ENCODE data around the gene EGLN3. TPM values are rescaled to one million over a fixed set of nuclear protein-coding genes. Genes with fewer than 3 reads are reported as not detected.
"Not testable (repeated sequence)": the region's sequence is repeated elsewhere in the genome, so short reads cannot be mapped to it uniquely, and the experiment has no call there.

EGLN3 gene
- total RNA-seq, 1 experiment from 2014 or later = 3.6 TPM

DNA sequence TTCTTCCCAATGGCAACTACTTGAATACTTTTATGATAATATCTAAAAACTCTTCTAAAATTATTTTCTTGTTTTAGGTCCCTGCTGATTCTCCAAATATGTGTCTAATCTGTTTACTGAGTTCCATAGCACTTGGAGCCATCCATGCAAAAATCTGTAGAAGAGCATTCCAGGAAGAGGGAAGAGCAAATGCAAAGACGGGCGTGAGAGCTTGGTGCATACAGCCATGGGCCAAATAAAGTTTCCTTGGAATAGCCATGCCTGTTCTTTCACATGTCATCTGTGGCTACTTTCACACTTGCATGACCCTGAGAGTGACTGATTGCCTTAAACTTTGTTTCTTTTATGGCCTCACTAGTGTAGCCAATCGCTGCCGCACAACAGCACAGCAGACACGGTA lies 13.0 kb upstream of the EGLN3 start:
- Histone ChIP-seq H3K27ac (ENCODE audit: low read length) (no peak overlapping the region), H3K36me3 (ENCODE audit: control insufficient read depth, insufficient read depth, low read length) (no peaks in the 10 kb centered on the region), H3K27me3 (ENCODE audit: control insufficient read depth, insufficient read depth, low read length) (no peaks in the 10 kb centered on the region), H3K9me3 (ENCODE audit: control insufficient read depth, insufficient read depth, low read depth, low read length) (no peaks in the 10 kb centered on the region), H3K4me3 (ENCODE audit: low read depth in 2 of 2, low read length in 2 of 2) (no peak overlapping the region), H3K4me1 (ENCODE audit: control insufficient read depth, insufficient read depth, low read length) (no peaks in the 10 kb centered on the region)
- CTCF ChIA-PET = no interaction called here
- ATAC-seq = no peak
- no peak for TF ChIP-seq CTCF (IDR thresholded peaks at IDR 0.05)
- no peak for TF ChIP-seq POLR2AphosphoS5 (IDR thresholded peaks at IDR 0.05; ENCODE audit: low read depth, low read length)
- TF ChIP-seq SIN3A (IDR thresholded peaks at IDR 0.05; ENCODE audit: borderline replicate concordance, insufficient read depth, low read depth, low read length) = no peak
- no peak for TF ChIP-seq TCF7L2 (IDR thresholded peaks at IDR 0.05; ENCODE audit: low read depth, low read length)
- TF ChIP-seq REST (IDR thresholded peaks at IDR 0.05; ENCODE audit: insufficient read depth in 1 of 2, low read depth in 2 of 2, low read length in 1 of 2) = no peak
- POLR2A ChIA-PET = no interaction called here
- no TSS peak for BruUV-seq (replicated peaks)
- intact Hi-C loops (cut with micrococcal nuclease; ENCODE audit: unreplicated experiment) = no loop called here
- DNase-seq (ENCODE audit: low read depth, low spot score) = no peak
- in situ Hi-C loops (cut with HindIII; ENCODE audit: low pct_unique_long_range_greater_than_20kb, low sequenced_read_pairs) = no loop called here

- CTCF ChIA-PET; H3K27ac ChIP-seq (ENCODE audit: low read length); H3K4me1 ChIP-seq (ENCODE audit: control insufficient read depth, insufficient read depth, low read length); DNase-seq (ENCODE audit: low read depth, low spot score); H3K9me3 ChIP-seq (ENCODE audit: control insufficient read depth, insufficient read depth, low read depth, low read length); in situ Hi-C loops (cut with HindIII; ENCODE audit: low pct_unique_long_range_greater_than_20kb, low sequenced_read_pairs); H3K27me3 ChIP-seq (ENCODE audit: control insufficient read depth, insufficient read depth, low read length); ATAC-seq; H3K4me3 ChIP-seq (ENCODE audit: low read depth in 2 of 2, low read length in 2 of 2); BruUV-seq (replicated peaks); H3K36me3 ChIP-seq (ENCODE audit: control insufficient read depth, insufficient read depth, low read length); intact Hi-C loops (cut with micrococcal nuclease; ENCODE audit: unreplicated experiment): not testable (repeated sequence)
- POLR2A ChIA-PET = interaction anchor here (0.6 kb wide), 1 partner anchor 112 kb away, joined by 3 read pairs; no protein-coding TSS in a partner anchor
Measured at GRCh38 chr14:33962466-33962865, 11.6 kb upstream of the EGLN3 start.

GRCh38 chr14:33962016-33962415 lies 11.1 kb upstream of the EGLN3 start:
- Histone ChIP-seq H3K27ac (ENCODE audit: low read length) (no peak overlapping the region), H3K9me3 (ENCODE audit: control insufficient read depth, insufficient read depth, low read depth, low read length) (no peaks in the 10 kb centered on the region), H3K4me3 (ENCODE audit: low read depth in 2 of 2, low read length in 2 of 2) (no peak overlapping the region), H3K27me3 (ENCODE audit: control insufficient read depth, insufficient read depth, low read length) (no peaks in the 10 kb centered on the region), H3K36me3 (ENCODE audit: control insufficient read depth, insufficient read depth, low read length) (no peaks in the 10 kb centered on the region), H3K4me1 (ENCODE audit: control insufficient read depth, insufficient read depth, low read length) (no peaks in the 10 kb centered on the region)
- no peak for DNase-seq (ENCODE audit: low read depth, low spot score)
- no peak for ATAC-seq
- ChIA-PET CTCF (no interaction called here), POLR2A (no interaction called here)
- no peak for TF ChIP-seq TCF7L2 (IDR thresholded peaks at IDR 0.05; ENCODE audit: low read depth, low read length)
- no peak for TF ChIP-seq SIN3A (IDR thresholded peaks at IDR 0.05; ENCODE audit: borderline replicate concordance, insufficient read depth, low read depth, low read length)
- TF ChIP-seq POLR2AphosphoS5 (IDR thresholded peaks at IDR 0.05; ENCODE audit: low read depth, low read length) = no peak
- no peak for TF ChIP-seq REST (IDR thresholded peaks at IDR 0.05; ENCODE audit: insufficient read depth in 1 of 2, low read depth in 2 of 2, low read length in 1 of 2)
- TF ChIP-seq CTCF (IDR thresholded peaks at IDR 0.05) = no peak
- intact Hi-C loops (cut with micrococcal nuclease; ENCODE audit: unreplicated experiment) (no loop called here), in situ Hi-C loops (cut with HindIII; ENCODE audit: low pct_unique_long_range_greater_than_20kb, low sequenced_read_pairs) (no loop called here)
- no TSS peak for BruUV-seq (replicated peaks)
